Epithelial cell of esophagus (primary cell): ENCODE measurements around the gene USP44.

Experiments
- DNase-seq: peaks from one replicate; pipeline ENCODE4 v3.0.0; 2010; ENCODE audit warnings: low read depth
- H3K4me3 ChIP-seq: 2 replicates; pipeline ENCODE4 v1.5.1; 2011; ENCODE audit warnings: mild to moderate bottlenecking, low read length, control low read depth
- CTCF ChIP-seq: IDR thresholded peaks from 2 replicates; pipeline ENCODE4 v1.5.1; 2011; ENCODE audit warnings: low read depth, mild to moderate bottlenecking, low read length, control low read depth, inconsistent platforms; ENCODE audit not compliant: insufficient read depth; ENCODE audit errors: missing control alignments

USP44 gene

GRCh38 chr12:95522692-95523091 is 28.6 kb downstream of the USP44 start:
- H3K4me3 ChIP-seq: no peak overlapping the region
- no peak for TF ChIP-seq CTCF
- no peak for DNase-seq

GRCh38 chr12:95520816-95521215 is 30.5 kb downstream of the USP44 start:
- TF ChIP-seq CTCF: no peak
- no peak for DNase-seq
- H3K4me3 ChIP-seq: no peak overlapping the region

GRCh38 chr12:95518944-95519343 is 32.3 kb downstream of the USP44 start:
- no peak for DNase-seq
- no peak overlapping the region for H3K4me3 ChIP-seq
- TF ChIP-seq CTCF: no peak

GRCh38 chr12:95517246-95517645 is 34.0 kb downstream of the USP44 start:
- no peak overlapping the region for H3K4me3 ChIP-seq
- no peak for DNase-seq
- TF ChIP-seq CTCF: no peak

- no peak for TF ChIP-seq CTCF
- DNase-seq: no peak
- H3K4me3 ChIP-seq: no peak overlapping the region
Observed at GRCh38 chr12:95516757-95517156, 34.5 kb downstream of the USP44 start.

- TF ChIP-seq CTCF: no peak
- H3K4me3 ChIP-seq: no peak overlapping the region
- DNase-seq: no peak
Observed at GRCh38 chr12:95515197-95515596, 36.1 kb downstream of the USP44 start.

- no peak for DNase-seq
- TF ChIP-seq CTCF: no peak
- no peak overlapping the region for H3K4me3 ChIP-seq
Observed at GRCh38 chr12:95513599-95513998, 37.7 kb downstream of the USP44 start.
